ENCODE results near the gene PFDN6.

The PFDN6 gene

GRCh38 chr6:33329058-33329457, 39.7 kb downstream of the PFDN6 start:
- Histone ChIP-seq H3K36me3 (no peaks in the 10 kb centered on the region), H3K4me1 (ENCODE audit: control insufficient read depth in 1 of 2, insufficient read depth in 1 of 2, low read depth in 1 of 2, low read length in 1 of 2) (peaks cover 6 to 7% of the 10 kb centered on the region in 2 experiments), H3K27me3 (no peaks in the 10 kb centered on the region), H3K4me3 (ENCODE audit: low read depth in 1 of 2, low read length in 1 of 2) (no peak overlapping the region), H3K27ac (no peak overlapping the region), H3K9me3 (no peaks in the 10 kb centered on the region)
- TF ChIP-seq, protein P1, sequence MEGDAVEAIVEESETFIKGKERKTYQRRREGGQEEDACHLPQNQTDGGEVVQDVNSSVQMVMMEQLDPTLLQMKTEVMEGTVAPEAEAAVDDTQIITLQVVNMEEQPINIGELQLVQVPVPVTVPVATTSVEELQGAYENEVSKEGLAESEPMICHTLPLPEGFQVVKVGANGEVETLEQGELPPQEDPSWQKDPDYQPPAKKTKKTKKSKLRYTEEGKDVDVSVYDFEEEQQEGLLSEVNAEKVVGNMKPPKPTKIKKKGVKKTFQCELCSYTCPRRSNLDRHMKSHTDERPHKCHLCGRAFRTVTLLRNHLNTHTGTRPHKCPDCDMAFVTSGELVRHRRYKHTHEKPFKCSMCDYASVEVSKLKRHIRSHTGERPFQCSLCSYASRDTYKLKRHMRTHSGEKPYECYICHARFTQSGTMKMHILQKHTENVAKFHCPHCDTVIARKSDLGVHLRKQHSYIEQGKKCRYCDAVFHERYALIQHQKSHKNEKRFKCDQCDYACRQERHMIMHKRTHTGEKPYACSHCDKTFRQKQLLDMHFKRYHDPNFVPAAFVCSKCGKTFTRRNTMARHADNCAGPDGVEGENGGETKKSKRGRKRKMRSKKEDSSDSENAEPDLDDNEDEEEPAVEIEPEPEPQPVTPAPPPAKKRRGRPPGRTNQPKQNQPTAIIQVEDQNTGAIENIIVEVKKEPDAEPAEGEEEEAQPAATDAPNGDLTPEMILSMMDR (IDR thresholded peaks at IDR 0.05), result no peak

- no peaks in the 10 kb centered on the region for H3K9me3 ChIP-seq
- H3K4me3 ChIP-seq (ENCODE audit: low read depth in 1 of 2, low read length in 1 of 2), result no peak overlapping the region
- no peaks in the 10 kb centered on the region for H3K36me3 ChIP-seq
- H3K27me3 ChIP-seq, result no peaks in the 10 kb centered on the region
- H3K4me1 ChIP-seq (ENCODE audit: control insufficient read depth in 1 of 2, insufficient read depth in 1 of 2, low read depth in 1 of 2, low read length in 1 of 2), result no peaks in the 10 kb centered on the region
- no peak overlapping the region for H3K27ac ChIP-seq
- TF ChIP-seq, protein P1 (IDR thresholded peaks at IDR 0.05), result no peak
These were observed 41.3 kb downstream of the PFDN6 start for GRCh38 chr6:33330736-33331135.

DNA sequence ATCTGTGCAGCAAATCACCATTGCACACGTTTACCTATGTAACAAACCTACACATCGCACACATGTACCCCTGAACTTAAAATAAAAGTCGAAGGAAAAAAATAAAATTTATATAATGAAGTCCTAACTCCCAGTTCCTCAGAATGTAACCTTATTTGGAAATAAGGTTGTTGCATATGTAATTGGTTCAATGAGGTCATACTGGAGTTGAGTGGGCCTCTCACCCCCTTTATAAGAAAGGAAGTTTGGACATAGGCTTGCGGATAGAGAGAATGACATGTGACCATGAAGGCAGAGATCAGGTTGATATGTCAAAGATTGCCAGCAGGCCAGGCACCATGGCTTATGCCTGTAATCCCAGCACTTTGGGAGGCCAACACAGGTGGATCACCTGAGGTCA, 44.3 kb downstream of the PFDN6 start:
- no peaks in the 10 kb centered on the region for H3K27me3 ChIP-seq
- H3K27ac ChIP-seq, result no peak overlapping the region
- H3K4me1 ChIP-seq (ENCODE audit: control insufficient read depth in 1 of 2, insufficient read depth in 1 of 2, low read depth in 1 of 2, low read length in 1 of 2), result no peaks in the 10 kb centered on the region
- no peak overlapping the region for H3K4me3 ChIP-seq (ENCODE audit: low read depth in 1 of 2, low read length in 1 of 2)
- H3K9me3 ChIP-seq, result no peaks in the 10 kb centered on the region
- TF ChIP-seq, protein P1 (IDR thresholded peaks at IDR 0.05), result no peak
- no peaks in the 10 kb centered on the region for H3K36me3 ChIP-seq

DNA sequence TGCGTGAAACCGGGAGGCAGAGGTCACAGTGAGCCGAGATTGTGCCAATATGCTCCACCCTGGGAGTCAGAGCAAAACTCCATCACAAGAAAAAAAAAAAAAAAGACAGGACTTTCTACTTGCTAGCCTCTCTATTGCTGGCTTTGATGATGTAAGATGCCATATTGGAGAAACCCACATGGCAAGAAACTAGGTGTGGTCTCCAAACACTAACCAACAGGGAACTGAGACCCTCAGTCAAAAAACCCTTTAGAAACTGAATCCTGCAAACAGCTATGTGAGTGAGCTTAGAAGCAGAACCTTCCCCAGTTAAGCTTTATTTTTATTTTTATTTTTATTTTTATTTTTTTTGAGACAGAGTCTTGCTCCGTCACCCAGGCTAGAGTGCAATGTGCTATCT, 46.5 kb downstream of the PFDN6 start:
- TF ChIP-seq, protein P1 (IDR thresholded peaks at IDR 0.05), result no peak
- H3K4me3 ChIP-seq (ENCODE audit: low read depth in 1 of 2, low read length in 1 of 2), result no peak overlapping the region
- H3K27me3 ChIP-seq, result no peaks in the 10 kb centered on the region
- no peaks in the 10 kb centered on the region for H3K9me3 ChIP-seq
- no peak overlapping the region for H3K27ac ChIP-seq
- no peaks in the 10 kb centered on the region for H3K4me1 ChIP-seq (ENCODE audit: control insufficient read depth in 1 of 2, insufficient read depth in 1 of 2, low read depth in 1 of 2, low read length in 1 of 2)
- no peaks in the 10 kb centered on the region for H3K36me3 ChIP-seq

DNA sequence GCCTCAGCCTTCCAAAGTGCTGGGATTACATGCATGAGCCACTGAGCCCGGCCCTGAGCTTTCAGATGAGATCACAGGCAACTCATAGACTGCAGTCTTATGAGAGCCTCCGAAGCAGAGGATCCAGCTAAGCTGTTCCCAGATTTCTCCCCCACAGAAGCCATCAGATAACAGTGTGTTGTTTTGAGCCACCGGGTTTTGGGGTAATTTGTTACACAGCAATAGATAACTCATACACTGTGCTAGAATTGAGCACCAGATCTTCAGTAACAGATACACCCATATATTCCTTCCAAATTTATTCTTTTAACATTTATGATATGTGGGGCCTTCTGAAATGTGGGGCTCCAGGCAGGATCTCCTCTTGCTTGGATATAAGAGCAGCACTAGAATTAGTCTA, 47.1 kb downstream of the PFDN6 start:
- no peaks in the 10 kb centered on the region for H3K4me1 ChIP-seq (ENCODE audit: control insufficient read depth in 1 of 2, insufficient read depth in 1 of 2, low read depth in 1 of 2, low read length in 1 of 2)
- TF ChIP-seq, protein P1 (IDR thresholded peaks at IDR 0.05), result no peak

DNA sequence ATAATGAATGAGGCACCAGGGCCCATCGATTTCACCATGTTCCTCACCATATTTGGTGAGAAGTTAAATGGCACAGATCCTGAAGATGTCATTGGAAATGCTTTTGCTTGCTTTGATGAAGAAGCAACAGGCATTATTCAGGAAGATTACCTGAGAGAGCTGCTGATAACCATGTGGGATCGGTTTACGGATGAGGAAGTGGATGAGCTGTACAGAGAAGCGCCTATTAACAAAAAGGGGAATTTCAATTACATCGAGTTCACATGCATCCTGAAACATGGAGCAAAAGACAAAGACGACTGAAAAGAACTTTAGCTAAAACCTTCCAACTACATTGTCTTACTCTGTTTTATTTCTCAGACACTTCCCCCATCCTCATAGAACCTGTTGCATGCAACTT, 49.8 kb downstream of the PFDN6 start:
- Histone ChIP-seq H3K9me3 (no peaks in the 10 kb centered on the region), H3K4me3 (ENCODE audit: low read depth in 1 of 2, low read length in 1 of 2) (no peak overlapping the region), H3K27ac (no peak overlapping the region), H3K36me3 (no peaks in the 10 kb centered on the region), H3K27me3 (no peaks in the 10 kb centered on the region), H3K4me1 (ENCODE audit: control insufficient read depth in 1 of 2, insufficient read depth in 1 of 2, low read depth in 1 of 2, low read length in 1 of 2) (no peaks in the 10 kb centered on the region)
- TF ChIP-seq, protein P1 (IDR thresholded peaks at IDR 0.05), result no peak

More for the DNA sequence above, 47.1 kb downstream of the PFDN6 start:
- H3K4me3 ChIP-seq (ENCODE audit: low read depth in 1 of 2, low read length in 1 of 2), result no peak overlapping the region
- no peak overlapping the region for H3K27ac ChIP-seq
- H3K9me3 ChIP-seq, result no peaks in the 10 kb centered on the region
- H3K36me3 ChIP-seq, result no peaks in the 10 kb centered on the region
- H3K27me3 ChIP-seq, result no peaks in the 10 kb centered on the region
